Measurements from ENCODE around the gene TRIM14.

The TRIM14 gene, protein sequence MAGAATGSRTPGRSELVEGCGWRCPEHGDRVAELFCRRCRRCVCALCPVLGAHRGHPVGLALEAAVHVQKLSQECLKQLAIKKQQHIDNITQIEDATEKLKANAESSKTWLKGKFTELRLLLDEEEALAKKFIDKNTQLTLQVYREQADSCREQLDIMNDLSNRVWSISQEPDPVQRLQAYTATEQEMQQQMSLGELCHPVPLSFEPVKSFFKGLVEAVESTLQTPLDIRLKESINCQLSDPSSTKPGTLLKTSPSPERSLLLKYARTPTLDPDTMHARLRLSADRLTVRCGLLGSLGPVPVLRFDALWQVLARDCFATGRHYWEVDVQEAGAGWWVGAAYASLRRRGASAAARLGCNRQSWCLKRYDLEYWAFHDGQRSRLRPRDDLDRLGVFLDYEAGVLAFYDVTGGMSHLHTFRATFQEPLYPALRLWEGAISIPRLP

DNA sequence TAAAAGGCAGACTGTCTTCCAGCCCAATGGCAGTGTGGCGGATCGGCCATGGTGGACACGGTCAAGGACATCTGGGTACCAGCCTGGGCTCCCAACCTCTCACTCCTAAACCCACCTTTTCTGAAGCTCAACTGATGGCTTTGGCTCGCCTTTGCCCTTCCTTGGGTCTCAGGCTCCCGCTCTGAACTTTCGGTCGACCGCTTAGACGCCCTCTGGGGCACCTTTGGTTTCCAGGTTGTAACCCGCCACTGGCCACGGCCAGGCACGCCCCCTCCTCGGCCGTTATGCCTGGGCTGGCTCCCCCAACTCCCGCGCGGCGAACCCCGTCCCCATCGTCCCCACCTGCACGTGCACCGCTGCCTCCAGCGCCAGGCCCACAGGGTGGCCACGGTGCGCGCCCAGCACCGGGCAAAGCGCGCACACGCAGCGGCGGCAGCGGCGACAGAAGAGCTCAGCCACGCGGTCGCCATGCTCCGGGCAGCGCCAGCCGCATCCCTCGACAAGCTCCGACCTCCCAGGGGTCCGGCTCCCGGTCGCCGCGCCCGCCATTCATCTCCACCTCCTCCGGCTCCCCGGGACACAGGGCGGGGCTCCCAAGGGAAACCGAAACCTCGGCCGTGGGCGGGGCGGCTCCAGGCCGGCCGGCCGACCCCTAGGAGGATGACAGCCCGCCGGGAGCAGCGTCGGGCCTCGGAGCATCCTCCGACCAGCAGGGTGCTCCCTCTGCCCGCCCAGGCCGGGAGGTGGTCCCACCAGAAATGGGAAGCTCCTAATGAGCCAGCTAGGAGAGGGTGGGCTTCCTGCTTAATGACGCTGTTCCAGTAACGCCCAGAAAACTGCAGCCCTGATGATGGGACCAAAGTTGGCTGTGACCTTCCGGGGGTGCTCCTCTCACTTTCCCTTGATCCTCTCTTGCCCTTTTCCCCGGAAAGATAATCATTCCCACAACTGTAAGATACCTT, at the start of gene TRIM14:
Gene TRIM14 (minus strand): TSS at position 583 of the 962 bp plus-strand sequence. CDS start 34 bp downstream, at position 549.
- DNase-seq = peak; percentile 47

DNA sequence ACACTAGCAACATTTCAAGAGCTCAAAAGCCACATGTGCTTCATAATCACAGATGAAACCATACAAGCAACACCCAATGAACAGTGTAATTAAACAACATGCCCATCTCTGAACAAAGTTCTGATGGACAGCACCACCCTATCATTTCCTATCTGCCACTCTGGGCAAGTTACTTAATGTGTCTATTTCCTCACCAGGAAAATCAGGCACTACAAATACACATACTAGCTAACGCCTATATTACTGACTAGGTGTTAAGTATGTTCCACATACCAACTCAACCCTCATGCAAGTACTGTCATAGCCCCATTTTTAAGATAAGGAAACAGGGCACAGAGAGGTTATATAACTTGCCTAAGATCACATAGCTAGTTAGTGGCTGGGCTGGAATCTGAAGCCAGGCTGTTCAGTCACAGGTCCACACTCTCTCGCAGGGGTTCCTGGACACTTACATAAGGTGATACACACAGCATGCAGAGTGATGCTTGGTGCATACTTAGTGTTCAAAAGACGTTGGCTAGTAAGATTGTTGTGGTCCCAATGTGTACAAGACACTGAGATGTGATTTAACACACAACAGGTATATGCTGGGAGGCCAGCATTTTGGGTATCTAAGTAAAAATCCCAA, 49.2 kb upstream of the TRIM14 start:
- DNase-seq = no peak

DNA sequence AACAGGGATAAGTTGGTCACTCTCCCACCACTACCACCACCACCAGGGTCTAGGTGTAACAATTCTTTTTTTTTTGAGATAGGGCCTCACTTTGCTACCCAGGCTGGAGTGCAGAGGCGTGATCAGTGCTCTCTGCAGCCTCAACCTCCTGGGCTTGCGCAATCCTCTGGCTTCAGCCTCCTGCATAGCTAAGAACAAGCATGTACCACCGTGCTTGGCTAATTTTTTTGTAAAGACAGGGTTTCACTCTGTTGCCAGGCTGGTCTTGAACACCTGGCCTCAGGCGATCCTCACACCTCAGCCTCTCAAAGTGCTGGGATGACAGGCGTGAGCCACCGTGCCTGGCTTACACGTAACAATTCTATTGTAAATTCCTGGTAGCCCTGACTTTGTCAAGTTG, 45.9 kb upstream of the TRIM14 start:
- no peak for DNase-seq

DNA sequence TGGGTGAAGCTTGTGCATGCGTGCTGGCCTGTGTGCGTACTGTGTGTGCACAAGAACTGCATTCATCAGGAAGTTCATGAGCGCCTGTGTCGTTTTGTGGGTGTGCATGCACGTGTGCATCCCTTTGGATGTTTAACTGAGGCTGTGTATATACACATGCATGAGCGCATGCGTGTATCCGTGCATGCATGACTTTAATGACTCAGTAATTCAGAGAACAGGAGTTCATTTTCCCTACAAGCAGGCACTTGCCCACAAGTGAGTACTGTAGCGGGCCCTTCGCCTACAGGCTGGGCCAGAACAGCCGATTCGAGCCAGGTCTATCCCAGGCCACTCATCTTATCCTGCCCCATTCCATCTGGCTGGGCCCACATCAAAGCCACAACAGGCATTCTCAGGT, 43.6 kb upstream of the TRIM14 start:
- DNase-seq = no peak

DNA sequence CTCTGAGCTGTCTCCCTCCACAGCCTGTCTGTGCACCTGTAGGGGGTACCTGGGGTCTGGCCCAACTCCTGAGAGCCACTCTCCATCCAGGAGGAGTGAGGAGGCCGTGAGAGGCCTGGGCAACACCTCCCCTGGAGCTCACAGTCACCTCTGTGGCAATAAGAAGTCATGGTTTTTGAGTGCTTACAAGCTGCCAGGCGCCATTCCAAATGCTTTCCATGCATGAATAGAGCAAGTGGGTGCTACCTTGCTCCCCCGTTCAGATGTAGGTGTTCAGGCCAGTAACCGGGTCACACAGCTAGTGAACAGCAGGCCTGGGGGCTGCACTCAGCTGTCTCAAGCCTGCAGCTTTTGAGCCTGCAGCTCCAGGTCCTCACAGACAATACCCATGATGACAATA, 42.8 kb upstream of the TRIM14 start:
- no peak for DNase-seq

DNA sequence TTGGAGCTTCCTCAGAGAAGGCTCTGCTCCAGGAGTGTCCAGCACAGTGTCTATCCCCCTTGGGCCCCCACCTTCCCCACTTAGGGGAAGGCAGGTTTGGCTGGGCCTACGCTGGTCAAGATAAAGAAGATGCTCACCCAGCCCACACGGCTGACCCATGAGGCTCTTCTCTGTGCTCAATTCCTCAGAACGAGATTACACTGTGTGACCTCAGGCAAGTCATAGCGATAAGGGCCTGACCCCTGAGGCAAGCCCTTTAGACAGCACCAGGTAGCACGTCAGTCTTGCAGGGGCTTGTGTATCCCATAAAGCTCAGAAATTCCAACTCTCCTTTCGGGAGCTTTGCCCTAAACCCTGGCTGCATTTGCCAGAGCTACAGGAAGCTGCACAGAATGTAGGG, 40.8 kb upstream of the TRIM14 start:
- no peak for DNase-seq

DNA sequence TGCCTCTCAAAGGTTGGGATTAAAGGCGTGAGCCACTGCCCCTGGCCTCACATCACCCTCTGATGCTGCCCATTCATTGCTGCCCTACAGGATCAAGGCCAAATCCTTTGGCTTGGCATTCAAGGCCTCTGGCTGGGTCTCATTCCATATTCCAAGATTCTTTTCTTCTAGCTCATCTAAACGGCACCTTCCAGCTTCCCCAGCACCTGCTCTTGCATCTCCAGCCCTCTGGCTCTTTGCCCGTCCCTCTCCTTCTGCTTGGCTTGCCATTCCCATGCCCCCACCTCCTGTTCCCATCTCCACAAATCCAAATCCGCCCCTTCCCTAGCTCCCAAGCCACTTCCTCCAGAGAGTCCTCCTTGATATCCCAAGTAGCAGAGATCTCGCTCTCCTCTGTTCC, 40.3 kb upstream of the TRIM14 start:
- no peak for DNase-seq

DNA sequence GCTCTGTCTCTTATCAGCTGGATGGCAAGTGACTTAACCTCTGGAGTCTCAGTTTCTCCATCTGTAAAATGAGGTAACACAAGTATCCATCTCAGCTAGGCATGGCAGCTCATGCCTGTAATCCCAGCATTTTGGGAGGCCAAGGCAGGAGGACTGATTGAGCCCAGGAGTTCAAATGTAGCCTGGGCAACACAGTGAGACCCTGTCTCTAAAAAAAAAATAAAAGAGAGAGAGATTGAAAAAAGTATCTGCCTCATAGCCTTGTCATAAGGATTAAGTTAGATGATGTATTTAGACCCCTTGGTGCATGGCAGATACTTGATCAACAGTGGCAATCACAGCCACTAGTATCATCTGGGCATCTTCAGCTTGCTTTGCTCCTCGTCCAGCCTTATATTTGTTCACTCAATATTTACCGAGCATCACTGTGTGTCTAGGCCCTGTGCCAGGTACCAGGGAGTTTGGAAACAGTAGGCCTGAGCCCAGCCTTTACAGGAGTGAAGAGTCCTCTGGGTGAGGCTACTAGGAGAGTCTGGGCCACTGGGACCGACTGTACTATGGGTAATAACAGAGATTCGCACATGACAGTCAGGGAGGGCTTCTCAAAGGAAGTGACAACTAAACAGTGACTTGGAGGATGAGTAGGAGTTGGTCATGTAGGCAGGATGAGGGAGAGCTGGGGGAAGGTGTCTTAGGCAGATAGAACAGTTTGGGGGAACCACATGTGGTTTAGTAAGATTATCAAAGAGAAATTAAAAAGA, 39.2 kb upstream of the TRIM14 start:
- peak; percentile 59 for DNase-seq

DNA sequence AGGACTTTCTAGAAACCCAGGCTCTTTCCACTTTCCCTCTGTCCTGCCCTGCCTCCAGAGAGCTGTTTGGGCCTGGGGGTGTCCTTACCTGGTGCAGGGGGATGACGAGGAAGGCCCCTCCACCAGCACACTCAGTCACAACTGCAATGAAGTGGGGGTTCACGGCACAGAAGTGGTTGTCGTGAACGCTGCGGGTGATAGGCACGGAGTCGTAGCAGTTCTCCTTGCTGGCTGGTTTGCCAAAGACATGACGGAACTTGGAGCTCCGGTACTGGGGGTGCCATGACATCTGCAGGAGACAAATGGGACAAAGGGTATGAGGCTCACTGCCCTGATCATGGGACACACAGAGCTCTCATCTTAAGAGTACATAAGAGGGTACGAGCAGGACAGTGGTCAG, 38.4 kb upstream of the TRIM14 start:
- no peak for DNase-seq

DNA sequence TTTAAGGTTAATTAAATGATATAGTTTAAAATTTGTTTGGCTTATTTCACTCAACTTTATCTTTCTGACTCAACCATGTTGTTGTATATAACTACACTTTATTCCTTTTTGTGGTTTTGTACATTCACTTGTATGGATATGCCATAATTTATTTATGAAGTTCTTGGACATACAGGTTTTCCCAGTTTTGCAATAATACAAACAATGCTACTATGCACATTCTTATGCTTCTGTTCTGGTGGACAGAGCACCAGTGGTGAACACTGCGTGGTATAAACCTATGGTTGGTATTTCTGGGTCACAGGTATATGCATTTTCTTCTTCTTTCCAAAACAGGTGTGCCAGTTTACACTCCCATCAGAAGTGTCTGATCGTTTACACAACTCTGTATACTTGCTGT, 35.7 kb upstream of the TRIM14 start:
- no peak for DNase-seq

DNA sequence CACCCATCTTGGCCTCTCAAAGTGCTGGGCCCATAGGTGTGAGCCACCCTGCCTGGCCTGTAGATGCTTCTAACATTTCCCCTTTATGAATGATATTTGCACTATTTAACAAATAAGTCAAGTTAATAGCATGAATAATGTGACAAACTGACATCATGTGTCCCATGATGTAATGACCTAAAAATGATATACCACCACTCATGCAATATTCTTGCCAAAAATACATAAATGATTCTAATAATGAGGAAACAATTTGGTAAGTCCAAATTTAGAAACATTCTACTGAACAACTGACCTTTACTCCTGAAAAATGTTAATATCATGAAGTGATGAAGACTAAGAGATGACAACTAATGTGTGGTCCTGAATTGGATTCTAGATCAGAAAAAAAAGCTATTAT, 33.5 kb upstream of the TRIM14 start:
- DNase-seq = no peak

DNA sequence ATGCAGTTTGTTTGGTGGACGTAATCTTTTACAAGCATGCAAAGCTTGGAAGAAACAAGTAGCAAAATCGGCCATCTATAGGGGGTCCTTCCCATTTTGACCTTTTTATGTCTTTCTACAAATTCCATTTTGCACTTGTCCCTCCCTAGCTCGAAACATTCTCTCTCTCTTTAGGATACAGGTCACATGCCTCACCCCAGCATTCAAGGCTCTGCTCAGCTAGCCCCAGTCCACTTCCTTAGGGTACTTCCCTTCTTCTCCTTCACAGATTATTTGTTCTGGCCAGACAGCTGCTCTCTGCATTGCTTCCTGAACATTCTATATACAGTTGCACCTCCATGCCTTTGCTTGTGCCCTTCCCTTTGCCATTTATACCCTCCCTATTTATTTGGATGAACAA, 31.7 kb upstream of the TRIM14 start:
- no peak for DNase-seq

DNA sequence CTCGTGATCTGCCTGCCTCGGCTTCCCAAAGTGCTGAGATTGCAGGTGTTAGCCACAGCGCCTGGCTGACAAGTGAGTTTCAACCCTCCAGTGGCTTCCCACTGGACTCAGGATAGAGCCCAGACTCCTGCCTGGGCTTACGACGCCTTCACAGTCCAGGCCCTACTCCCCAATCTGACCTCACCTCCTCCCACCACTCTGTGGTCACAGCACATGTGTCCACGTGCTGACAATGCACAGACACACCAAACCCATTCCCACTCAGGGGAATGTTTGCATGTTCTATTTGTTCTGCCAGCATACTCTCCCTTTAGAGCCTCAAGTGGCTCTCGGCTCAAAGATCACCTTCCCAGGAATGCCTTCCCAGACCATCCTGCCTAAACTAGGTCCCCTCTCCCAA, 31.1 kb upstream of the TRIM14 start:
- DNase-seq = no peak

DNA sequence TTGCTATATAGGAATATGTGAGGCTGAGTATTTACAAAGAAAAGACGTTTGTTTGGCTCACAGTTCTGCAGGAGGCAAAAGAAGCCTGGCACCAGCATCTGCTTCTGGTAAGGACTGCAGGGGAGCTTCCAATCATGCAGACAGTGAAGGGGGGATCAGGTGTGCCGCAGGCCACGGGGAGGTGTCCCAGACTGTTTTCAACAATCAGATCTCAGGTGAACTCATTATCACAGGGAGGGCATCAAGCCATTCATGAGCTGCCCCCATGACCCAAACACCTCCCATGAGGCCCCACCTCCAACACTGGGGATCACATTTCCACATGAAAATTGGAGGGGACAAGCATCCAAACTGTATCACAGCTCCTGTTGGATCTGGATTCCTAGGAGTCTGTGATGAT, 30.4 kb upstream of the TRIM14 start:
- no peak for DNase-seq

DNA sequence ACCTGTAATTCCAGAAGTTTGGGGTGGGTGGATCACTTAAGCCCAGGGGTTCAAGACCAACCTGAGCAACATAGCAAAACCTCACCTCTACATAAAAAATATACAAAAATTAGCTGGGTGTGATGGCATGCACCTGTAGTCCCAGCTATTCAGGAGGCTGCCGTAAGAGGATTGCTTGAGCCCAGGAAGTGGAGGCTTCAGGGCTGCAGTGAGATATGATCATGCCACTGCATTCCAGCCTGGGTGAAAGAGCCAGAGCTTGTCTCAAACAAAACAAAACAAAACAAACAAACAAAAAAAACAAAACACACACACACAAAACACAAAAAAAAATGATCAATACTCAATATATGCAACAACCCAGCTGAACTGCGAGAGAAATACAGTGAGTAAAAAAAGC, 29.5 kb upstream of the TRIM14 start:
- no peak for DNase-seq

DNA sequence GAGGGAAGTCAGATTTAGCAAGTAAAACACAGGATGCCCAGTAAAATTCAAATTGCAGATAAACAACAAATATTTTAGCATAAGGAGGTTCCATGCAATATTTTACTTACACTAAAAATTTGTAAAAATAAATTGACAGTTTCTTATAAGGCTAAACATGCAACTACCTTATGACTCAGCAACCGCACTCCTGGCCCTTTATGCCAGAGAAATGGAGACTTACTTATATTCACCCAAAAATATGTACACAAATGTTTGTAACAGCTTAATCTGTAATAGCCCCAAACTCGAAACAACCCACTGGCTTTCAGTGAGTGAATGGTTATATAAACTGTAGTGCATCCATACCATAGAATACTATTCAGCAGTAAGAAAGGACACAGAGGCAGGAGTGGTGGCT, 28.6 kb upstream of the TRIM14 start:
- no peak for DNase-seq

DNA sequence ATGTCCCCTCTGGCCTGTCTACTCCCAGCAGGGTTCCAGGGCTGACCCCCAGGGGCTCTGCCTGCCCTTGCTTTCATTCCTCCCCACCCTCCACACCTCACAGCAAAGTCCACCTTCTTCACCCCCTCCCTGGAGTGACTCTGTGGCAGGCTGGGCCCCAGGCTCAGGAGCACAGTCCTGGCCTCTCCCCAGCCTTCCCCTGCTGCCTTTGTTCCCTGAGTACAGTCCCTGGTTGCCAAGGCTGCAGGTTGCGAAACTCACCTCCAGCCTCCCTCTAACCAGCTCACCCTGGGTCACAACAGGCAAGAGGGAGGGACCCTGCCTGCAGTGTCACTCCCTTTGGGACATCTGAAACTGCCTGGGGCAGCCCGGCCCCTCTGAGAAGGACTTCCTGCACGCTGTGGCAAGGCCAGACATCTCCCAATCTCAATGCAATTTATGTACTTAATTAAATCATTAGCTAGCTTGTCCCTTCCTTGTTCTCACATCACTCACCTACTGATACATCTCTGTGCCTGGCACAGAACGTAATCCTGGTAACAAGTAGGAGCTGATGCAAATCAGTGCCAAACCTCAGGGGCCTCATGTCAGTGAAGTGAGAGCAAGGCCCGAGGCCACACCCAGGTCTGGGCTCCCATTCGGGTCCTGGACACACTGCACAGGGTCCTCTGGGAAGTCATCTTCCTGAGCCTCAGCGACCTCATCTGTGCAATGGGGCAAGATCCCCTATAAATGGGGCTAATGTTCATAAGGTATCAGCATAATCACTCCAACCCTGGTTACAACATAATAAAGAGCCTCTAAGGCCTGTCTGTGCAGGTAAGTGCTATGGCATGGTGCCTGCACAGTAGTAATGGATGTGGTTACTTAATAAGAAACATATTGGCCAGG, 27.3 kb upstream of the TRIM14 start:
- peak; percentile 61 for DNase-seq

DNA sequence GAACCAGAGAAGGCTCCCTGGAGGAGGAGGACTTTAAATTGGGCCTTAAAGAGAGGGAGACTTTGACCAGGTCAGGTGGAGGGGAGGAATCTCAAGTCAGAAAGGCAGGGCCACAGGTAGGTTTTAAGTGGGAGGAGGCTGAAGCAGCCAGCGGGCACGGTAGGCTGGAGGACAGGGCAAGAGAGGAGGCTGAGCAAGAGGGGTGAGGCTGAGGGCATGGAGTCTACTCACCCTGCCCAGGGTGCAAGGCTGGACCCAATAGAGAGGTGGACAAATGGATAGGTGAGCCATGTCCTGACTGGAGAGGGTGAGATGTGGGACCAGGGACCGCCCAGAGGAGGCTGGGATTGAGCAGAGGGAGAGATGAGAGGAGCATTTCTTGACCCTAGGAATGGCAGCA, 25.6 kb upstream of the TRIM14 start:
- DNase-seq = no peak

DNA sequence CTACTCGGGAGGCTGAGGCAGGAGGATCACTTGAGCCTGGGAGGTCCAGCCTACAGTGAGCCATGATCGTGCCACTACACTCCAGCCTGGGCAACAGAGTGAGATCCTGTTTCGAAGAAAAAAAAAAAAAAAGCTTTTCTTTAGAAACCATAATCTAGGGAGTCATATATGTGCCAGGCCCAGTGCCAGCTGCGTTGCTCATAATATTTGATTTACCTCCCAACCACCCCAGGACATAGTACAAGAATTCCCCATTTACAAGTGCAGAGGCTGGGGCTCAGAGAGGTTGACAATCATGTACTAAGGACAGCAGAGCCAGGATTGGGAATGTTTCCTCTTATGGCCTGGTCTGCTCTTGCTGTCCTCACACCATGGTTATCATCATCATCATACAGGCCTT, 25.1 kb upstream of the TRIM14 start:
- DNase-seq = no peak

DNA sequence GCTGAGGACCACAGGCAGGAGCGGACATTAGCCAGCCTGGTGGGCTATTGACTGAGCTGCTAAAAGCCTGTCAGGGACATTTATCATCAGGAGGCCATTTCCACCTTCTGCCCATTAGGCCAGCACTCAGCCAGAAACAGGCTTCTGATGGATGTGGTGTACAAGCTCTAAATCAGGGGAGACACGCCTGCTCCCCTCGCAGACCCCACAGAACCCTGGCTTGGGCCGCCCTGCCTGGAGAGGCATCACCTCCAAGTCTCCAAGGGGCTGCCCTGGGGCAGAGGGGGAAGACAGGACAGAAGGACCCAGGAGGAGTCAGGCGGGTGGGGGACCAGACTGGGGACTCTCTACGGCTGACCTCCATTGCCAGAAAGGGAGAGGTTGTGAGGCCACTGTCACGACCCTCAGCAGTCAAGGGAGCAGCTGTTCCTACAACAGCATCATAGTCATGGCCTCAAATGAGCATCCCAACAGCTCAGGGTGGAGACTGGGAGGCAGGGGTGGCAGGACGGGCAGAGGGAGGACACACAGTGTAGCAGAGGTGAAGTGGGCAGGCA, 24.0 kb upstream of the TRIM14 start:
- no peak for DNase-seq

DNA sequence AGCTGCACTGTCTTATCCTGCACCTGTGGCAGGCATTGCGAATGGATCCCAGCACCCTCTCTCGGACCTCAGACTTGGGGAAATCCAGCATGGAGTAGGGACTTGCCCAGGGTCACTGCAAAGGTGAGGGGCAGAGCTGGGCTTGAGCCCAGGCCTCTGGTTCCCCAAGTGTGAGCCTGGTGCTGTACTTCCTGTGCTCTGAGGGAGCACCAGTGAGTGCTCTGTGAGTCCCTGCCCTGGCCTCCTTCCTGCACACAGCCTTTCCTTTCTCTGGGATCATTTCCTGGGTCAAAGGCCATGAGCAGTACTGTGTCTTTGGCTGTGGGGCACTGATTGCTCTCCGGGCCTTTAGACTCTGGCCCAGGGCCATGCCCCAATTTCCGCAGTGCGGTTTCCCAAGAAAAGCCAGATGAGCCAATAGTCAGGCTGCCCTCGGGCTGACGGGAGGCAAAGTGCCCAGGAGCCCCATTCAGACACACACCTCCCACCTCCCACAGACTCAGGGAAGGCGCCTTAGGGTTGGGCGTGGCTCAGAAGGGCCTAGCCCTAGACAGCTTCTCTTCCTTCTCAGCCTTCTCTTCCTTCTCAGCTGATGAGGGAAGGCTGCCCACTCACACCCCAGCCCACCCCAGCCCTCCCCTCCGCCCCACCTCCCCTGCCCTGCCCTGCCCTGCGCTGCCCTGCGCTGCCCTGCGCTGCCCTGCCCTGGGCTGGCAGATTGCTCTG, 23.3 kb upstream of the TRIM14 start:
- no peak for DNase-seq

Data from NCI-H510A (cell line).